Lower leg skin (tissue), 4 donors: Measurements from ENCODE around the gene MEAK7. TPM values are rescaled to one million over a fixed set of nuclear protein-coding genes. Genes with fewer than 3 reads are reported as not detected.

ENCODE experiments used
- DNase-seq, 2 donors: peaks; one replicate each; pipeline ENCODE4 v3.0.0-alpha.2; 2019; ENCODE audit warnings: low spot score in 2 of 2
- H3K4me3 ChIP-seq: fragments of 200-600 bp; sonication (generic); 2 replicates; pipeline ENCODE4 v1.5.1; 2017; ENCODE audit warnings: mild to moderate bottlenecking, low read depth; ENCODE audit not compliant: poor library complexity, severe bottlenecking
- POLR2A ChIP-seq, 2 donors: fragments of 450-650 bp; IDR thresholded peaks; one replicate each; pipeline ENCODE4 v1.6.1; 2016 to 2017; ENCODE audit warnings: antibody characterized with exemption in 2 of 2, mild to moderate bottlenecking in 1 of 2, moderate library complexity in 1 of 2
- WGBS, 2 donors: methylation state at CpG; one replicate each; pipeline ENCODE4 v1.1.5; 2018; 5-methylcytosine and 5-hydroxymethylcytosine counted together
- intact Hi-C: fragments of 100-400 bp; cut with DNase I; formaldehyde crosslinking; loops from one replicate; pipeline ENCODE4 v1.15.0; 2023; ENCODE audit warnings: low total_unique reads
- total RNA-seq, 4 donors: library from RNA; depleted of rRNA; stranded (reverse); fragments of >200 nt; gene quantifications; one replicate each; pipeline ENCODE4 v1.1.0, GENCODE V29; 2016
- TF ChIP-seq, protein P1 (sequence below), 3 donors: fragments of 450-650 bp; IDR thresholded peaks; one replicate each; pipeline ENCODE4 v1.5.1; 2016; ENCODE audit warnings: antibody characterized with exemption in 3 of 3, mild to moderate bottlenecking in 3 of 3, moderate library complexity in 2 of 3

MEAK7 gene
- total RNA-seq, 4 donors from 2014 or later = 10.2 to 20.8 (median 14.9) TPM

DNA sequence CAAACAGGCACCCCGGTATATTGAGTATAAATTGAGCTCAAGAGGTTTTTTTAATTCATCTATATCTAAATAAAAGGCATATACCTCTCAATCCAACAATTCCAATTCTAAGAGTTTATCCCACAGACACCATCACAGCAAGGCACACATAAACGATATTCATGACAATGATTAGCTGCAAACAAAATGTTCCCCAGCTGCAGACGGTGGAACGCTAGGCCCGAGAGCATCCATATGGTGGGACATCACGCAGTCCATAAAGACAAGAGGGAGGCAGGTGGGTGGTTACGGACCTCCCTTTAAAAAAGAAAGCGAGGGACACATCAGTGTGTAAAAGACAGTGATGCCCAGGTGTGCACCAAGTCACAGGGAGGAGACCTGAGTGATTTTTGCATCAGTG is 28.1 kb downstream of the MEAK7 start:
- H3K4me3 ChIP-seq = no peak overlapping the region
- WGBS, 2 donors = 94 to 98% methylated on average over 8 of the region's 8 CpGs
- TF ChIP-seq, protein P1, sequence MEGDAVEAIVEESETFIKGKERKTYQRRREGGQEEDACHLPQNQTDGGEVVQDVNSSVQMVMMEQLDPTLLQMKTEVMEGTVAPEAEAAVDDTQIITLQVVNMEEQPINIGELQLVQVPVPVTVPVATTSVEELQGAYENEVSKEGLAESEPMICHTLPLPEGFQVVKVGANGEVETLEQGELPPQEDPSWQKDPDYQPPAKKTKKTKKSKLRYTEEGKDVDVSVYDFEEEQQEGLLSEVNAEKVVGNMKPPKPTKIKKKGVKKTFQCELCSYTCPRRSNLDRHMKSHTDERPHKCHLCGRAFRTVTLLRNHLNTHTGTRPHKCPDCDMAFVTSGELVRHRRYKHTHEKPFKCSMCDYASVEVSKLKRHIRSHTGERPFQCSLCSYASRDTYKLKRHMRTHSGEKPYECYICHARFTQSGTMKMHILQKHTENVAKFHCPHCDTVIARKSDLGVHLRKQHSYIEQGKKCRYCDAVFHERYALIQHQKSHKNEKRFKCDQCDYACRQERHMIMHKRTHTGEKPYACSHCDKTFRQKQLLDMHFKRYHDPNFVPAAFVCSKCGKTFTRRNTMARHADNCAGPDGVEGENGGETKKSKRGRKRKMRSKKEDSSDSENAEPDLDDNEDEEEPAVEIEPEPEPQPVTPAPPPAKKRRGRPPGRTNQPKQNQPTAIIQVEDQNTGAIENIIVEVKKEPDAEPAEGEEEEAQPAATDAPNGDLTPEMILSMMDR (IDR thresholded peaks at IDR 0.05) = no peak
- TF ChIP-seq POLR2A (IDR thresholded peaks at IDR 0.05) = no peak
- no peak for DNase-seq
- intact Hi-C loops = no loop called here

DNA sequence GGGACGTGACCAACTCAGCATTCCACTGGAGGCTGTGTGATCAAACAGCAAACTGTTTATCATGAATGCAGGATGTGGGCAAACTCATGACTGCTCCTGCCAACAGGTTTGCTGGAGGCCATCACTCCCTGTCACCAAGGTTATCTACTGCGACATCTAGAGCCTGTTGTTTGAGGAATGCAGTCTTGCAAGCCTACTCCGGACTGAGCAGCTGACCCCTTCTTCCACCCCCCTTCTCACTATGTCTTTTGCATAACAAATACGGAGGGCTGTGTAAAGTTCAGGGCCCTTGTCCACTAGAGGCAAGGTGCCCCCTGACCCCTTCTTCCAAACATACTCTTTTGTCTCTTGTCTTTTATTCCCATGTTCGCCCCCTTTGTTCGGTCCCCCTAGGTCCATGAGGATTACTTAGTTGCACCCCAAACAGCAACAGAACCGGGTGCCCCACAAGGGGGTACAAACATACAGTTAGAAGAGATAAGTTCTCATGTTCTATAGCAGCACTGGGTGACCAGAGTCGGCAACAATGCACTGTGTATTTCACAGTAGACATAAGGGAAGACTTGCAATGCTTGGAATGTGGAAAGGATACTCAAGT is 28.7 kb downstream of the MEAK7 start:
- H3K4me3 ChIP-seq = no peak overlapping the region
- intact Hi-C loops = no loop called here
- WGBS, 2 donors = 88 to 91% methylated on average over 8 of the region's 8 CpGs
- TF ChIP-seq, protein P1 (IDR thresholded peaks at IDR 0.05) = no peak
- no peak for TF ChIP-seq POLR2A (IDR thresholded peaks at IDR 0.05)
- DNase-seq = peak in 1 of 2 donors; percentile 59

DNA sequence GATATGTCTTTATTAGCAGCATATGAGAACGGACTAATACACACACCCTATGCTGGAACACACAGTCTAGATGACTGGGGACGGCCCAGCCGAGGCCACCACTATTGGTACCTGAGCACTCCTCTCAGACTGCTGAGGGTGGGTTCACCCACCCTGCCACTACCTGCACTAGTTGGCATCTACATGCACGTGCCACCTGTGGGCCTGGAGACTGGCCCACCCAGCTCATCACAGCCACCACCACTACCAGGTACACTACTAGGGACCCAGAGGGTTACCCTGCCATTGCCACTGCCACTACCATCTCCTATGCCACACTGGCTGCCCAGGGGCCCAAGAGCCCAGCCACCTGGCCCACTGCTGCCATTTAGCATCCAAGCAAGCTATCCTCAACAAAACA is 32.5 kb downstream of the MEAK7 start:
- no peak overlapping the region for H3K4me3 ChIP-seq
- WGBS, 2 donors = 93 to 96% methylated on average over 4 of the region's 4 CpGs
- no peak for TF ChIP-seq POLR2A (IDR thresholded peaks at IDR 0.05)
- TF ChIP-seq, protein P1 (IDR thresholded peaks at IDR 0.05) = no peak
- peak in 1 of 2 donors; percentile 70 for DNase-seq
- intact Hi-C loops = no loop called here

GRCh38 chr16:84471316-84471715 is 33.1 kb downstream of the MEAK7 start:
- peak in 1 of 2 donors; percentile 43 for DNase-seq
- TF ChIP-seq, protein P1 (IDR thresholded peaks at IDR 0.05) = no peak
- TF ChIP-seq POLR2A (IDR thresholded peaks at IDR 0.05) = no peak
- intact Hi-C loops = no loop called here
- no peak overlapping the region for H3K4me3 ChIP-seq
- 93 to 98% methylated on average over 4 to 7 of the region's 7 CpGs for WGBS, 2 donors

DNA sequence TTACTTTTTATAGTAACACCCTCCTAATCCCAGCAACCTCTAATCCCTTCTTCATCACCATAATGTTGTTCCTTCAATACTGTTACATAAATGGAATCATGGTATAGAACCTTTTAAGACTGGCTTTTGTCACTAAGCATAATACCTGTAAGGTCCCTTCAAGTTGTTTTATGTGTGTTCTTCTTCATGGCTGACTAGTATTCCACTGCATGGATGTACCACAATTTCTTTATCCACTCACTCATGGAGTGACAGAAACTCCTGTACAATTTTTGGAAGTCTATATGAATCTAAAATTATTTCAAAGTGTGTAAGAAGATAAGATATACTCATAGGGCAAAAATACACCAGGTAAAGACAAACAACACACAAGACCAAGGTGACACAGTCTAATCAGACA is 36.8 kb downstream of the MEAK7 start:
- intact Hi-C loops = no loop called here
- H3K4me3 ChIP-seq = no peak overlapping the region
- no peak for DNase-seq
- TF ChIP-seq, protein P1 (IDR thresholded peaks at IDR 0.05) = no peak

DNA sequence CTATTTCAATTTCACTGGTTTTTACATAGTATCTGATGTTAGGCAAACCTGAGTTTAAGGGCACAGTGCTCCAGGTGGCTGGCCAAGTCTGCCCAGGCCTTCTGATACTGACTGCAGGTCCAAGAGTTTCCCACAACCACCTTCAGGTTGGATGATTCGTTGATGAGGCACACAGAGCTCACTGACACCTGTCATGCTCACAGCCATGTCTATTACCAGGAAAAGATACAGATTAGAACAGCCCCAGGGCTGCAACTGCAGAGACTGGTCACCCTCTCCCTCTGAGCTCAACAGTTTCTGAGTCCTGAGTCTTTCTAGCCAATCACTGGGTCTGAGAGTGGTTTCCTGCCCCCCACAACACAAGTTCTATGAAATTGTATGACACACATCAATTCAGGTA is 37.2 kb downstream of the MEAK7 start:
- no peak for TF ChIP-seq POLR2A (IDR thresholded peaks at IDR 0.05)
- TF ChIP-seq, protein P1 (IDR thresholded peaks at IDR 0.05) = no peak
- no peak for DNase-seq
- no peak overlapping the region for H3K4me3 ChIP-seq
- whole genome bisulfite sequencing, 2 donors = 93 to 100% methylated on average over 1 of the region's 1 CpG
- intact Hi-C loops = no loop called here
